Measurements from ENCODE around the gene CAMK2A.

Gene CAMK2A

GRCh38 chr5:150320044-150320613 is 30.6 kb upstream of the CAMK2A start (continued):
- no peak for TF ChIP-seq KLF9 (tag by site-specific recombination; IDR thresholded peaks at IDR 0.05; ENCODE audit: low read depth)
- no peak for TF ChIP-seq ZNF529 (tag by site-specific recombination; IDR thresholded peaks at IDR 0.05; ENCODE audit: insufficient replicate concordance)
- no peak for TF ChIP-seq BCL11B (tag by site-specific recombination; IDR thresholded peaks at IDR 0.05; ENCODE audit: low read depth)
- TF ChIP-seq YY2 (tag by site-specific recombination; IDR thresholded peaks at IDR 0.05) = no peak
- TF ChIP-seq ZNF426 (tag by site-specific recombination; IDR thresholded peaks at IDR 0.05) = no peak
- no peak for TF ChIP-seq ZNF416 (tag by site-specific recombination; IDR thresholded peaks at IDR 0.05)
- no peak for TF ChIP-seq ZNF510 (tag by site-specific recombination; IDR thresholded peaks at IDR 0.05; ENCODE audit: insufficient replicate concordance)
- no peak for TF ChIP-seq ZNF449 (tag by site-specific recombination; IDR thresholded peaks at IDR 0.05)
- TF ChIP-seq ZNF341 (tag by site-specific recombination; IDR thresholded peaks at IDR 0.05; ENCODE audit: low read depth) = no peak; the same call in 1 of the 2 replicates
- TF ChIP-seq MZF1 (tag by site-specific recombination; IDR thresholded peaks at IDR 0.05; ENCODE audit: borderline replicate concordance) = no peak
- TF ChIP-seq ZNF776 (tag by site-specific recombination; IDR thresholded peaks at IDR 0.05; ENCODE audit: borderline replicate concordance) = no peak
- no peak for TF ChIP-seq ZNF354C (tag by site-specific recombination; IDR thresholded peaks at IDR 0.05; ENCODE audit: borderline replicate concordance, low read depth)
- no peak for TF ChIP-seq ZNF433 (tag by site-specific recombination; IDR thresholded peaks at IDR 0.05; ENCODE audit: low read depth)
- no peak for TF ChIP-seq ZBTB48 (tag by site-specific recombination; IDR thresholded peaks at IDR 0.05)
- peak; percentile 86 for TF ChIP-seq ZNF629 (tag by site-specific recombination; IDR thresholded peaks at IDR 0.05)
- TF ChIP-seq ZNF223 (tag by site-specific recombination; IDR thresholded peaks at IDR 0.05) = no peak
- no peak for TF ChIP-seq ZNF16 (tag by site-specific recombination; IDR thresholded peaks at IDR 0.05; ENCODE audit: low read depth)
- TF ChIP-seq ZEB2 (tag by site-specific recombination; IDR thresholded peaks at IDR 0.05) = peak; percentile 78
- TF ChIP-seq ZBTB44 (tag by site-specific recombination; IDR thresholded peaks at IDR 0.05) = peak; percentile 87
- TF ChIP-seq ZNF660 (tag by site-specific recombination; IDR thresholded peaks at IDR 0.05) = peak; percentile 99
- no peak for TF ChIP-seq ZNF624 (tag by site-specific recombination; IDR thresholded peaks at IDR 0.05)
- TF ChIP-seq ZBTB49 (tag by site-specific recombination; IDR thresholded peaks at IDR 0.05; ENCODE audit: low read depth) = no peak
- TF ChIP-seq HOXC10 (CRISPR knock-in tag; IDR thresholded peaks at IDR 0.05) = no peak
- no peak for TF ChIP-seq ZNF140 (tag by site-specific recombination; IDR thresholded peaks at IDR 0.05)
- TF ChIP-seq ZNF670 (tag by site-specific recombination; IDR thresholded peaks at IDR 0.05; ENCODE audit: low read depth) = no peak
- TF ChIP-seq ZBTB21 (tag by site-specific recombination; IDR thresholded peaks at IDR 0.05) = 0 out of 2 replicates have a peak, but pooled peaks have one; percentile 11
- no peak for TF ChIP-seq PBX3 (CRISPR knock-in tag; IDR thresholded peaks at IDR 0.05)
- no peak for TF ChIP-seq ZFP3 (tag by site-specific recombination; IDR thresholded peaks at IDR 0.05; ENCODE audit: low read depth)
- TF ChIP-seq KLF10 (tag by site-specific recombination; IDR thresholded peaks at IDR 0.05) = peak; percentile 47; the same call in 1 of the 2 replicates
- 0 out of 2 replicates have a peak, but pooled peaks have one; percentile 42 for TF ChIP-seq WT1 (tag by site-specific recombination; IDR thresholded peaks at IDR 0.05)
- no peak for TF ChIP-seq ZSCAN5A (tag by site-specific recombination; IDR thresholded peaks at IDR 0.05)

All from HEK293 (cell line).